ENCODE measurements around the gene NIPSNAP3A.

Gene NIPSNAP3A

DNA sequence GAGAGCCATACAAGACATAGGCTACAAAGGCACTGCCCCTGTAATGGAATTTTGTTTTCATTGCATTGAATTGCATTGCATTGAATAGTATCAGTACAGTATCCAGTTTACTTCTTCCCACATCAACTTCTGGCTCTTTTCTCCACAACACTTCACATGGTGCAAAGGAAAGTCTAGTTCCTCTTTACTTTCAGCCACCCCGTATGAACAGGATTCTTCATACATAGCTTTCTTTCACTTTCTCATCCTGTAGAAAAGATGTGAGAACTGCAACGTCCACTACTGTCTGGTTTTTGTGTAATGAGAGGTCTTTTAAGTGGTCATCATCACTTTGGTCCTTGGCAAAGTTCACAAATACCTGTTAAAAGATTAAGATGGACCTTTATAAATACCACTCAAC is 36.6 kb downstream of the NIPSNAP3A start:
- Histone ChIP-seq H3K27me3 (no peaks in the 10 kb centered on the region), H3K4me3 (ENCODE audit: low read depth, low read length) (no peak overlapping the region), H3K9me3 (no peaks in the 10 kb centered on the region), H3K4me1 (no peaks in the 10 kb centered on the region), H3K36me3 (no peaks in the 10 kb centered on the region)
- no peak for DNase-seq
- TF ChIP-seq, protein P1, sequence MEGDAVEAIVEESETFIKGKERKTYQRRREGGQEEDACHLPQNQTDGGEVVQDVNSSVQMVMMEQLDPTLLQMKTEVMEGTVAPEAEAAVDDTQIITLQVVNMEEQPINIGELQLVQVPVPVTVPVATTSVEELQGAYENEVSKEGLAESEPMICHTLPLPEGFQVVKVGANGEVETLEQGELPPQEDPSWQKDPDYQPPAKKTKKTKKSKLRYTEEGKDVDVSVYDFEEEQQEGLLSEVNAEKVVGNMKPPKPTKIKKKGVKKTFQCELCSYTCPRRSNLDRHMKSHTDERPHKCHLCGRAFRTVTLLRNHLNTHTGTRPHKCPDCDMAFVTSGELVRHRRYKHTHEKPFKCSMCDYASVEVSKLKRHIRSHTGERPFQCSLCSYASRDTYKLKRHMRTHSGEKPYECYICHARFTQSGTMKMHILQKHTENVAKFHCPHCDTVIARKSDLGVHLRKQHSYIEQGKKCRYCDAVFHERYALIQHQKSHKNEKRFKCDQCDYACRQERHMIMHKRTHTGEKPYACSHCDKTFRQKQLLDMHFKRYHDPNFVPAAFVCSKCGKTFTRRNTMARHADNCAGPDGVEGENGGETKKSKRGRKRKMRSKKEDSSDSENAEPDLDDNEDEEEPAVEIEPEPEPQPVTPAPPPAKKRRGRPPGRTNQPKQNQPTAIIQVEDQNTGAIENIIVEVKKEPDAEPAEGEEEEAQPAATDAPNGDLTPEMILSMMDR (IDR thresholded peaks at IDR 0.05; ENCODE audit: low read depth, low read length) = no peak

DNA sequence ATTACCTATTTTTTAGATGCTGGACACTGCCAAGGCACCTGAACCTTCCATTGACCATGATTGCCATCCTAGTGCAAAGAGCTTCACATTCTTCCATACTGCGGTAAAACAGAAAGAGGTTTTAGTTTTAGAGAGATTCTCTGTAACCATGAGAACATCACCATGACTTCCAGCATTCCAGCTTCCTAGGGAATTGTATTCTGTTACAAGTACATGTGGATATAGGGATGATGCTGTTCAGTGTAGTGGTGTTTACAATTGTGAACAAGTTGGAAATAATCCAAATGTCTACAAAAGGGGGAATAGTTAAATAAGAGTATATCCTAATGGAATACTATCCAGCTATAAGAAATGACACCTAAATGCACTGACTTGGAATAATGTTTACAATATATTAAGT is 38.8 kb downstream of the NIPSNAP3A start:
- Histone ChIP-seq H3K9me3 (no peaks in the 10 kb centered on the region), H3K4me3 (ENCODE audit: low read depth, low read length) (no peak overlapping the region), H3K27me3 (no peaks in the 10 kb centered on the region), H3K4me1 (no peaks in the 10 kb centered on the region), H3K36me3 (no peaks in the 10 kb centered on the region)
- no peak for DNase-seq
- TF ChIP-seq, protein P1 (IDR thresholded peaks at IDR 0.05; ENCODE audit: low read depth, low read length) = no peak

DNA sequence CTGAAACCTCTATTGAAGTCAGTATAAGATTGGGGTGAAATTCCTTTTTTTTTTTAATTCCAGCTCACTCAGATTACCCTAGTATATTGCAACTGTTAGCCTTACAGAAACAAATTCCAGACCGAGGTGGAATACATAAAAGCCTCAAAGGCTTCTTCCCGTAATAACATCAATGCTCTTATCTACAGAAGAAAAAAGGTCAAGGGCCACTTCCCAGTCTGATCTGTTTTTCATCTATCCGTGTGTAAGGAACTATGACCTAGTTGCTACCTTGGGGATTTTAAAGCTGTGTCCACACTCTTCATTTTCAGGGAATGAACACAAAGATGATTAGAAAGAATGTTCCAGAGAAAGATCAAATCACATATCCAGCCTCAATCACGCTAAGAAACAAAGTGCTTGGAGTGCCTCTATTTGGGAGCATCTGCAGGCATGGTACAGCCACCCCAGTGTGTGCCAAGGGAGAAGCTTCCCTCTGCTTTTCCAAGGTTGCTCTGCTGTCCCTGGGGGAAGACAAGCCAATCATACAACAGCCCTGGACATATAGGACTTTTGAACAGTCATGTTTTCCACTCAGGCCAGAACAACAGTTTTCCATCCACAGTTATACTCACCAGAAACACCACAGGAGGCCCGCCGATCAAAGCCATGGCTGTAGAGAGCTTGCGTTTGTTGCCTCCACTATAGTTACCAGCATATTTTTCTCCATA is 40.0 kb downstream of the NIPSNAP3A start:
- Histone ChIP-seq H3K36me3 (no peaks in the 10 kb centered on the region), H3K27me3 (no peaks in the 10 kb centered on the region), H3K9me3 (no peaks in the 10 kb centered on the region), H3K4me1 (no peaks in the 10 kb centered on the region), H3K4me3 (ENCODE audit: low read depth, low read length) (no peak overlapping the region)
- TF ChIP-seq, protein P1 (IDR thresholded peaks at IDR 0.05; ENCODE audit: low read depth, low read length) = no peak
- DNase-seq = no peak

DNA sequence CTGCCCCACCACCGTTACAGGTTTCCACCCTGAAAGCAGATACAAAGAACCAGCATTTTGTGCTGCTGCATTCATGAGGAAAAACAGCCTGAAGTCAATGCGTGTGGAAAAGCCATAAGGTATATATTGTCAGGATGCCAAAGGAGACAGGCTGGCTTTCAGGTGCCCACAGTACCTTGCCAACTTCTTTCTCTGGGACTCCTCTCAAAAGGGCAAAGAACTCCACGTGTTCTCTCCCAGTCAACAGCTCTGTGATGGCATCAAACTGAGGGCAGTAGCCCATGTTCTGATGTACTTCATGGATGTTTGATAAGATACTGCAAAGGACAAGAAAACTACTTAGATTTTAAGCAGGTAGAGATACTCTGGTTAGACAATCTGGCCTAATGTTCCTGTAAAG is 40.8 kb downstream of the NIPSNAP3A start:
- H3K27me3 ChIP-seq = no peaks in the 10 kb centered on the region
- no peak overlapping the region for H3K4me3 ChIP-seq (ENCODE audit: low read depth, low read length)
- no peak for DNase-seq
- no peaks in the 10 kb centered on the region for H3K9me3 ChIP-seq
- H3K36me3 ChIP-seq = no peaks in the 10 kb centered on the region
- no peaks in the 10 kb centered on the region for H3K4me1 ChIP-seq
- TF ChIP-seq, protein P1 (IDR thresholded peaks at IDR 0.05; ENCODE audit: low read depth, low read length) = no peak

DNA sequence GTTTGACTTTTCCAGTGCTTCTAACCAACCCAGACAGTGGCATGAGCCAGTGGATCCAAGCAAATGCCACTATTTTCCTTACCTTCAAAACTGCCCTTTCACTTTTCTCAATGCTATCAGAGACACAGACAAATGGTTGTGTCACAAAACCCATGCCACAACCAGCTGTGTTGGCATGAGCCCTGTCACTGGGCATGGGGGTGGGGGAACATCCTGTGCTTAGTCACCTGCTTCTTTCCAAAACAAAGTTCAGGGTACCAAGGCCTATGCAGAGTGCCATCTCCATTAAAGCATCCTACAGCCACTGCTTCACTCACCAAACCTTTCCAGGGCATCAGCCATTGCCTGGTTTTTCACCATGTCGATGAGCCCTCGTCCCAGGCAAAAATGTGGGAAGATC is 46.6 kb downstream of the NIPSNAP3A start:
- Histone ChIP-seq H3K4me1 (no peaks in the 10 kb centered on the region), H3K27me3 (no peaks in the 10 kb centered on the region), H3K4me3 (ENCODE audit: low read depth, low read length) (no peak overlapping the region), H3K36me3 (no peaks in the 10 kb centered on the region), H3K9me3 (no peaks in the 10 kb centered on the region)
- no peak for DNase-seq
- TF ChIP-seq, protein P1 (IDR thresholded peaks at IDR 0.05; ENCODE audit: low read depth, low read length) = no peak

DNA sequence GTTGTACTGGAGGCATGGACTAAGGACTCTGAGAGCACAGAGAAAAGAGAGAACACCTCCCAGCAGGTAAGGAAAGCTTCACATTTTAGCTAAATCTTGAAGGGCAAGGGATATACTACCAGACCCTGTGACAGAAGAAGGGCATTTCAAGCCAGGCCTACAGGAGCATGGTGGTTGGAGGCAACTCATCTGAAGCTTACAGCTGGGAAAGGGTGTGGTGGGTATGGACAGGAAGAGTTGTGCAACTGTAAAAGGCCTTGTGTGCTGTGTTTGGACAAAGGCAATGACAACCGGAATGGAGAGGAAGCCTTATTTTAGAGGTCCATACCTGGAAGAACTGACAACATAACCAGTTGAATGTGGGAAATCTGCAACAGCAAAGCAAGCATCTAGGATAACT is 47.6 kb downstream of the NIPSNAP3A start:
- DNase-seq = no peak
- Histone ChIP-seq H3K9me3 (no peaks in the 10 kb centered on the region), H3K4me3 (ENCODE audit: low read depth, low read length) (no peak overlapping the region), H3K36me3 (no peaks in the 10 kb centered on the region), H3K4me1 (no peaks in the 10 kb centered on the region), H3K27me3 (no peaks in the 10 kb centered on the region)
- TF ChIP-seq, protein P1 (IDR thresholded peaks at IDR 0.05; ENCODE audit: low read depth, low read length) = no peak
